Measurements from ENCODE around the gene ERCC6.

The ERCC6 gene

DNA sequence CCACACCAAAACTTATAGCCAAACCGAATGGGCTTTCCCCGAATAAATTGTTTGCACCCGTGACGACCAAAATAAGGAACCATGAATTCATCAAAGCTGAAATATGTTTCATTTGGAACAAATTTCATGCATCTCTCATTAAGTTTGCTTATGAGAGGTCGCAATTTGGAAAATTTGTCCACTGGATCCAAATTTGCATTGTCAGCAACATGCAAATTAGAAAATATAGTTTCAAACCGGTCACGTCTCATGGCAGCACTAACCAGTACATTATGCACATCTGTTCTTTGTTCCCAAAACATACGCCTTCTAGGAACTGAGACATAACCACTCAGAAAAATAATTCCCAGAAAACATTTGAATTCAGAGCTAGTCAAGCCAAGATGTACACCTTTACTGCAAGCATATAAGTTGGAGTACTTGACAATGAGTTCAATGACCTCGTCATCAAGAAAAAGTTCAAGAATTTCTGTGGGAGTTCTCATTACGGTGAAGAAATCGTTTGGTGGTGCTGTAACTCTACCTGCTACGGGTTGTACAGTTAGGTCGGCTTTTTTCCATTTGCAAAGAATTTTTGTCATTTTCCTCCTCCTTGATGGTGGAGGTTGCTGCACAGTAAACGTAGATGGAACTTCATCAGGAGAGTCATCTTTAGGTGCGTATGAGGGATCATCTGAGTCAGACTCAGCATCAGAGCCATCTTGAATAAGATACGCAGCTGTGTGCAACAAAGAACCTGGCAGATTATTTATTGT lies 22.5 kb downstream of the ERCC6 start:
- TF ChIP-seq, protein P1, sequence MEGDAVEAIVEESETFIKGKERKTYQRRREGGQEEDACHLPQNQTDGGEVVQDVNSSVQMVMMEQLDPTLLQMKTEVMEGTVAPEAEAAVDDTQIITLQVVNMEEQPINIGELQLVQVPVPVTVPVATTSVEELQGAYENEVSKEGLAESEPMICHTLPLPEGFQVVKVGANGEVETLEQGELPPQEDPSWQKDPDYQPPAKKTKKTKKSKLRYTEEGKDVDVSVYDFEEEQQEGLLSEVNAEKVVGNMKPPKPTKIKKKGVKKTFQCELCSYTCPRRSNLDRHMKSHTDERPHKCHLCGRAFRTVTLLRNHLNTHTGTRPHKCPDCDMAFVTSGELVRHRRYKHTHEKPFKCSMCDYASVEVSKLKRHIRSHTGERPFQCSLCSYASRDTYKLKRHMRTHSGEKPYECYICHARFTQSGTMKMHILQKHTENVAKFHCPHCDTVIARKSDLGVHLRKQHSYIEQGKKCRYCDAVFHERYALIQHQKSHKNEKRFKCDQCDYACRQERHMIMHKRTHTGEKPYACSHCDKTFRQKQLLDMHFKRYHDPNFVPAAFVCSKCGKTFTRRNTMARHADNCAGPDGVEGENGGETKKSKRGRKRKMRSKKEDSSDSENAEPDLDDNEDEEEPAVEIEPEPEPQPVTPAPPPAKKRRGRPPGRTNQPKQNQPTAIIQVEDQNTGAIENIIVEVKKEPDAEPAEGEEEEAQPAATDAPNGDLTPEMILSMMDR (IDR thresholded peaks at IDR 0.05; ENCODE audit: borderline replicate concordance, insufficient read depth, low read depth, low read length) = no peak
- H3K4me3 ChIP-seq (ENCODE audit: low read depth, low read length) = no peak overlapping the region

GRCh38 chr10:49512121-49512809 lies 26.7 kb downstream of the ERCC6 start:
- TF ChIP-seq, protein P1 (IDR thresholded peaks at IDR 0.05; ENCODE audit: borderline replicate concordance, insufficient read depth, low read depth, low read length) = peak; percentile 52; the same call in 1 of the 2 replicates
- no peak overlapping the region for H3K4me3 ChIP-seq (ENCODE audit: low read depth, low read length)

GRCh38 chr10:49509771-49510303 lies 29.1 kb downstream of the ERCC6 start:
- H3K4me3 ChIP-seq (ENCODE audit: low read depth, low read length) = no peak overlapping the region
- TF ChIP-seq, protein P1 (IDR thresholded peaks at IDR 0.05; ENCODE audit: borderline replicate concordance, insufficient read depth, low read depth, low read length) = no peak

DNA sequence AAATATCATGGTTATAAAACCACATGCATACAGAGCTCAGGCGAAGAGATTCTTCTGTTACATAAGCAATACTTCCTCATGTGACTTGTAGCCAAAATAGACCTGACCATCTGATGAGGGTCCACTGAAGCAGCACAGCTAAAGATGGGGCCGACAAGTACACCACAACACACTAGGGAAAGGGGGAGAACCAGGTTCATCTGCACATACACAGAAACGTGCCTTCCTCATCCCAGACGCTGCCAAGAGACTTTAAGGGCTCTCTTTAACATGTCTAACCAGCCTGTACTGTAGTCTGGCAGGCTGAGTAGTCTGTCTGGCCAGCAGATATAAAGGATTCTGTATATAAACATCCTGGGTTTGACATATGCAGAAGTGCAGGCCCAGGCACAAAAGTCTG lies 30.3 kb downstream of the ERCC6 start:
- TF ChIP-seq, protein P1 (IDR thresholded peaks at IDR 0.05; ENCODE audit: borderline replicate concordance, insufficient read depth, low read depth, low read length) = no peak
- no peak overlapping the region for H3K4me3 ChIP-seq (ENCODE audit: low read depth, low read length)

DNA sequence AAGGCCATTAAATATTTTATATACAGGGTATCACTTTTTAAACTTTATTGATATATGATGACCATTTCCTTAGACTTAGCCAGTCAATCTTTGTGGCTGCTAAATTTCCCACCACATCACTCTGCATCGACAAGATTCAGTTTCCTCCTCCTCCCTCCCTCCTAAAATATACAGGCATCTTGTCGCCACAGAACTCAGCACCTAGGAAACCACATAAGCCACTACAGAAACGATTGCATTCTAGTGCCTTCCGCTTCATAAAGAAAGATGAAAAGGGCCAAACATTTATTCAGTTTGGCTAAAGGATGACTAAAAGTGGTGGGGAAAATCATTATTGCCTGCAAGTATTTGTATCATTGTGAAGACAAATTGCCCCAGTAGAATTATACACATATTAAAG lies 30.7 kb downstream of the ERCC6 start:
- TF ChIP-seq, protein P1 (IDR thresholded peaks at IDR 0.05; ENCODE audit: borderline replicate concordance, insufficient read depth, low read depth, low read length) = no peak

GRCh38 chr10:49505589-49505988 lies 33.3 kb downstream of the ERCC6 start:
- H3K4me3 ChIP-seq (ENCODE audit: low read depth, low read length) = no peak overlapping the region
- TF ChIP-seq, protein P1 (IDR thresholded peaks at IDR 0.05; ENCODE audit: borderline replicate concordance, insufficient read depth, low read depth, low read length) = no peak

More for the DNA sequence above, 30.7 kb downstream of the ERCC6 start:
- H3K4me3 ChIP-seq (ENCODE audit: low read depth, low read length) = no peak overlapping the region
